ENCODE data around the gene EFCAB6.

EFCAB6 gene

DNA sequence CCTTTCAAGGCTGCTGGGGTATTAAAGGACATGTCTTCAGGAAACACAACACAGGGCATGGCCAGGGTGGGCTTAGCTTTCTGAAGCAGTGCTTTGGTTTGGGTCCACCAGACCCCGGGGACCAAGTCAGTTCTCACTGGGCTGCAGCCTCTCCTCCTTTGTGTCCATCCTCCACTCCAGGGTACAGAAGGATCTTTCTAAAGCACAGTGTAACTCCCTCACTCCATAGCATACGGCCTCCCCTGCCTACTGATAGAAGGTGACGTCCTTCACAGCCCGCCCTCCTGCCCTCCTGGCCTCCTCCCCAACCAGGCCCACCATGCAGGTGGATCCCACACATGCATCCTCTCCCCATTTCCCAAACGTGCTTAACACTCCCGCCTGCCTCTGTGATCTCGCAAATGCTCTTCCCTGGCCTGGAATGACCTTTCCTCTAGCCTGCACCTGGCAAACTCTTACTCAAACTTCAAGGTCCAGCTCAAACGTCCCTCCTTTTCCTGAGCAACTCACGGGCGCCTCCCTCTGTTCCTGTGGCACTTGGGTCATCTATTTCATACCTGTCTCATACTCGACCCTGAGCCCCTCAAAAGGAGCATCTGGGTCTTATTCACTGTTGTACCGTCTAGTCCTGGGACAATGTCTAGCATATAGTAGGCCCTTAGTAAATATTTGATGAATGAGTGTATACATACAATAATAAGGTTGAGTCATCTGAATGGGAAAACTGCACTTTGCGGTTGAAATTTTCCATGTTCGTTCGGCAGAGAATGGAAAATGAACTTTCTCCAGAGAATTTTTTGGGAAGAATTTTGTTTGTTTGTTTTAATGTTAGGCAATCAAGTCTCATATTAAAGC lies 187.7 kb downstream of the EFCAB6 start:
- DNase-seq (ENCODE audit: low read depth): no peak
- H3K4me3 ChIP-seq (ENCODE audit: low read depth, low read length): no peak overlapping the region
- TF ChIP-seq, protein P1, sequence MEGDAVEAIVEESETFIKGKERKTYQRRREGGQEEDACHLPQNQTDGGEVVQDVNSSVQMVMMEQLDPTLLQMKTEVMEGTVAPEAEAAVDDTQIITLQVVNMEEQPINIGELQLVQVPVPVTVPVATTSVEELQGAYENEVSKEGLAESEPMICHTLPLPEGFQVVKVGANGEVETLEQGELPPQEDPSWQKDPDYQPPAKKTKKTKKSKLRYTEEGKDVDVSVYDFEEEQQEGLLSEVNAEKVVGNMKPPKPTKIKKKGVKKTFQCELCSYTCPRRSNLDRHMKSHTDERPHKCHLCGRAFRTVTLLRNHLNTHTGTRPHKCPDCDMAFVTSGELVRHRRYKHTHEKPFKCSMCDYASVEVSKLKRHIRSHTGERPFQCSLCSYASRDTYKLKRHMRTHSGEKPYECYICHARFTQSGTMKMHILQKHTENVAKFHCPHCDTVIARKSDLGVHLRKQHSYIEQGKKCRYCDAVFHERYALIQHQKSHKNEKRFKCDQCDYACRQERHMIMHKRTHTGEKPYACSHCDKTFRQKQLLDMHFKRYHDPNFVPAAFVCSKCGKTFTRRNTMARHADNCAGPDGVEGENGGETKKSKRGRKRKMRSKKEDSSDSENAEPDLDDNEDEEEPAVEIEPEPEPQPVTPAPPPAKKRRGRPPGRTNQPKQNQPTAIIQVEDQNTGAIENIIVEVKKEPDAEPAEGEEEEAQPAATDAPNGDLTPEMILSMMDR (conservative IDR thresholded peaks at IDR 0.05; ENCODE audit: low read depth, low read length): no peak

GRCh38 chr22:43622886-43623285 lies 189.2 kb downstream of the EFCAB6 start:
- no peak for DNase-seq (ENCODE audit: low read depth)
- TF ChIP-seq, protein P1 (conservative IDR thresholded peaks at IDR 0.05; ENCODE audit: low read depth, low read length): no peak
- no peak overlapping the region for H3K4me3 ChIP-seq (ENCODE audit: low read depth, low read length)

DNA sequence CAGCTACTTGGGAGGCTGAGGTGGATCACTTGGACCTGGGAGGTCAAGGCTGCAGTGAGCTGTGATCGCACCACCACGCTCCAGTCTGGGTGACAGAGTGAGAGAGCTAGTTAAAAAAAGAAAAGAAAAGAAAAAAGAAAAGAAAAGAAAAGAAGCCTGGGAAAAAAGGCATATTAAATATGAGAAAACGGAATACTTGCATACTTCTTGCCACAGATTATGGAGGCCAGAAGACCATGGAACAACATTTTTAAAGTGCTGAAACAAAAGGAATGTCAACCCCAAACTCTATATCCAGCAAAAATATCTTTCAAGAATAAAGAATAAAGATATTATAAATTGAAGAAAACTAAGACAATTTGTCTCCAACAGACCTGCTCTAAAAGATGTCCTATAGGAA lies 191.9 kb downstream of the EFCAB6 start:
- no peak for DNase-seq (ENCODE audit: low read depth)
- no peak overlapping the region for H3K4me3 ChIP-seq (ENCODE audit: low read depth, low read length)
- TF ChIP-seq, protein P1 (conservative IDR thresholded peaks at IDR 0.05; ENCODE audit: low read depth, low read length): no peak

DNA sequence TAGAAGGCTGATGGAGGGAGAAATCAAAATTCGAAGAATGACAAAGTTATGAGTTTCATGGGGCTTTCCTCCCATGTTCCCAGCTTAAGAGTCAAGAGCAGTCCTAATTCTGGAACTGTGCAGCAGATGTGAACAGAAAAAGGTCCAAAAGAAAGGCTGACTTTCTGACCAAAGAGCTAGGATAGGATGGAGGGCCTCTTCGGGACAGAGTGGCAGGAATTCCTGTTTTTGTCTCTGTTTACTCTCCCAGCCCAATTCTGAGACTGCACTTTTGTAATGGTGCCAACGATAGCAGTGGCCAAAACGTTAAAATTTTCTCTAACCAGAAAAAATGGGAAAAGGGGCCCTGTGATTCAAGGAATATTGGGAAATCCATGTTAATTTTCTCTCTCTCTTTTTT lies 193.6 kb downstream of the EFCAB6 start:
- DNase-seq (ENCODE audit: low read depth): no peak
- no peak overlapping the region for H3K4me3 ChIP-seq (ENCODE audit: low read depth, low read length)
- TF ChIP-seq, protein P1 (conservative IDR thresholded peaks at IDR 0.05; ENCODE audit: low read depth, low read length): no peak

GRCh38 chr22:43616645-43617044 lies 195.5 kb downstream of the EFCAB6 start:
- no peak for DNase-seq (ENCODE audit: low read depth)
- TF ChIP-seq, protein P1 (conservative IDR thresholded peaks at IDR 0.05; ENCODE audit: low read depth, low read length): no peak
- no peak overlapping the region for H3K4me3 ChIP-seq (ENCODE audit: low read depth, low read length)

DNA sequence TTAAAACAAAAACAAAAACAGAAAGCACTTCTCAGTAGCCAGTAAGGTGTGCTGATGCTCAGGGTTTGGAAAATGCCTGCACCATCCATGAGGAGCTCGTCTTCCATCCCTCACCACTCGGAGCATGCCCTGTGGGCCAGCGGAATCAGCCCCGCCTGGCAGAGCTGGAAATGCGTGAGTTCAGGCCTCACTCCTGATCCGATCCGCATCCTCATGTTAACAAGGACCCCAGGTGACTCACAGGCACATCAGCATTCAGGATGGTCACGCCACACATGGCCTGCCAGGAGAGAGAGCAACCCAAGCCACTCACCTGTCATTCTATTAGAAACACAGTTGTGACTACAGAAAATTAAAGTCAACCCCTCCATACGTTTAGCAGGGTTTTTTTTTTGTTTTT lies 211.8 kb downstream of the EFCAB6 start:
- TF ChIP-seq, protein P1 (conservative IDR thresholded peaks at IDR 0.05; ENCODE audit: low read depth, low read length): no peak
- no peak for DNase-seq (ENCODE audit: low read depth)
- H3K4me3 ChIP-seq (ENCODE audit: low read depth, low read length): no peak overlapping the region

GRCh38 chr22:43592476-43592875 lies 219.6 kb downstream of the EFCAB6 start:
- no peak for DNase-seq (ENCODE audit: low read depth)
- TF ChIP-seq, protein P1 (conservative IDR thresholded peaks at IDR 0.05; ENCODE audit: low read depth, low read length): peak; percentile 11
- H3K4me3 ChIP-seq (ENCODE audit: low read depth, low read length): no peak overlapping the region
